Thyroid gland (tissue), 4 donors: Measurements from ENCODE around the gene MYO1E.

Experiments
- CTCF ChIP-seq, 6 experiments: fragments of 200-600 bp in 3 of 6; fragments of 450-650 bp in 3 of 6; sonication (generic) in 3 of 6; IDR thresholded peaks; one replicate each; pipeline ENCODE4 v1.5.1; 2016 to 2019; ENCODE audit warnings: antibody characterized with exemption in 6 of 6, mild to moderate bottlenecking in 2 of 6, inconsistent platforms in 1 of 6, moderate library complexity in 1 of 6
- POLR2A ChIP-seq, 2 donors: fragments of 450-650 bp; IDR thresholded peaks; one replicate each; pipeline ENCODE4 v1.6.1; 2017; ENCODE audit warnings: antibody characterized with exemption in 2 of 2, mild to moderate bottlenecking in 2 of 2, moderate library complexity in 1 of 2

- TF ChIP-seq CTCF (IDR thresholded peaks at IDR 0.05) (no peak), POLR2A (IDR thresholded peaks at IDR 0.05) (no peak)
Measured at GRCh38 chr15:59290295-59291212, 82.1 kb downstream of the MYO1E start.
